Nephron progenitor cell (in vitro differentiated cells): ENCODE measurements around the gene LRRC75A.
"Not testable (repeated sequence)": the region's sequence is repeated elsewhere in the genome, so short reads cannot be mapped to it uniquely, and the experiment has no call there.

Experiments
- DNase-seq: peaks from one replicate; pipeline ENCODE4 v3.0.0; 2021
- H3K27ac Mint-ChIP-seq: 2 replicates; pipeline ENCODE4 v1.8.0; 2021; ENCODE audit warnings: mild to moderate bottlenecking, moderate library complexity, mixed read lengths
- H3K27me3 Mint-ChIP-seq: 2 replicates; pipeline ENCODE4 v1.8.0; 2021; ENCODE audit warnings: mild to moderate bottlenecking, low read depth, mixed read lengths; ENCODE audit not compliant: poor library complexity
- H3K36me3 Mint-ChIP-seq: 2 replicates; pipeline ENCODE4 v1.8.0; 2021; ENCODE audit warnings: low read depth, mixed read lengths
- H3K4me1 Mint-ChIP-seq: 2 replicates; pipeline ENCODE4 v1.8.0; 2021; ENCODE audit warnings: mixed read lengths
- H3K4me3 Mint-ChIP-seq: 2 replicates; pipeline ENCODE4 v1.8.0; 2021; ENCODE audit warnings: mild to moderate bottlenecking, moderate library complexity, mixed read lengths
- H3K9me3 Mint-ChIP-seq: 2 replicates; pipeline ENCODE4 v1.8.0; 2021; ENCODE audit warnings: mild to moderate bottlenecking, moderate library complexity, mixed read lengths
- TF ChIP-seq, protein P1 (sequence below): fragments of 200-600 bp; sonication (generic); IDR thresholded peaks from 2 replicates; pipeline ENCODE4 v1.5.0; 2021; ENCODE audit warnings: antibody characterized with exemption

Gene LRRC75A

DNA sequence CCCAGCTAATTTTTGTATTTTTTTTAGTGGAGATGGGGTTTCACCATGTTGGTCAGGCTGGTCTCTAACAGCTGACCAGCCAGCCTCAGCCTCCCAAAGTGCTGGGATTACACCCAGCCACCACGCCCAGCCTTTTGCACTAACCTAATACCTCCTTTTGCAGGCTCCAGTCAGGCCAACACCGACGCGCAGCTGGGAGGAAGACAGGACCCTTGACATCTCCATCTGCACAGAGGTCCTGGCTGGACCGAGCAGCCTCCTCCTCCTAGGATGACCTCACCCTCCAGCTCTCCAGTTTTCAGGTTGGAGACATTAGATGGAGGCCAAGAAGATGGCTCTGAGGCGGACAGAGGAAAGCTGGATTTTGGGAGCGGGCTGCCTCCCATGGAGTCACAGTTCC is 74.6 kb downstream of the LRRC75A start:
- TF ChIP-seq, protein P1, sequence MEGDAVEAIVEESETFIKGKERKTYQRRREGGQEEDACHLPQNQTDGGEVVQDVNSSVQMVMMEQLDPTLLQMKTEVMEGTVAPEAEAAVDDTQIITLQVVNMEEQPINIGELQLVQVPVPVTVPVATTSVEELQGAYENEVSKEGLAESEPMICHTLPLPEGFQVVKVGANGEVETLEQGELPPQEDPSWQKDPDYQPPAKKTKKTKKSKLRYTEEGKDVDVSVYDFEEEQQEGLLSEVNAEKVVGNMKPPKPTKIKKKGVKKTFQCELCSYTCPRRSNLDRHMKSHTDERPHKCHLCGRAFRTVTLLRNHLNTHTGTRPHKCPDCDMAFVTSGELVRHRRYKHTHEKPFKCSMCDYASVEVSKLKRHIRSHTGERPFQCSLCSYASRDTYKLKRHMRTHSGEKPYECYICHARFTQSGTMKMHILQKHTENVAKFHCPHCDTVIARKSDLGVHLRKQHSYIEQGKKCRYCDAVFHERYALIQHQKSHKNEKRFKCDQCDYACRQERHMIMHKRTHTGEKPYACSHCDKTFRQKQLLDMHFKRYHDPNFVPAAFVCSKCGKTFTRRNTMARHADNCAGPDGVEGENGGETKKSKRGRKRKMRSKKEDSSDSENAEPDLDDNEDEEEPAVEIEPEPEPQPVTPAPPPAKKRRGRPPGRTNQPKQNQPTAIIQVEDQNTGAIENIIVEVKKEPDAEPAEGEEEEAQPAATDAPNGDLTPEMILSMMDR: no peak
- Mint-ChIP-seq H3K9me3 (no peaks in the 10 kb centered on the region), H3K27ac (no peak overlapping the region), H3K36me3 (no peaks in the 10 kb centered on the region), H3K4me3 (no peak overlapping the region), H3K27me3 (peaks cover 8% of the 10 kb centered on the region), H3K4me1 (peaks cover 46% of the 10 kb centered on the region)
- no peak for DNase-seq

DNA sequence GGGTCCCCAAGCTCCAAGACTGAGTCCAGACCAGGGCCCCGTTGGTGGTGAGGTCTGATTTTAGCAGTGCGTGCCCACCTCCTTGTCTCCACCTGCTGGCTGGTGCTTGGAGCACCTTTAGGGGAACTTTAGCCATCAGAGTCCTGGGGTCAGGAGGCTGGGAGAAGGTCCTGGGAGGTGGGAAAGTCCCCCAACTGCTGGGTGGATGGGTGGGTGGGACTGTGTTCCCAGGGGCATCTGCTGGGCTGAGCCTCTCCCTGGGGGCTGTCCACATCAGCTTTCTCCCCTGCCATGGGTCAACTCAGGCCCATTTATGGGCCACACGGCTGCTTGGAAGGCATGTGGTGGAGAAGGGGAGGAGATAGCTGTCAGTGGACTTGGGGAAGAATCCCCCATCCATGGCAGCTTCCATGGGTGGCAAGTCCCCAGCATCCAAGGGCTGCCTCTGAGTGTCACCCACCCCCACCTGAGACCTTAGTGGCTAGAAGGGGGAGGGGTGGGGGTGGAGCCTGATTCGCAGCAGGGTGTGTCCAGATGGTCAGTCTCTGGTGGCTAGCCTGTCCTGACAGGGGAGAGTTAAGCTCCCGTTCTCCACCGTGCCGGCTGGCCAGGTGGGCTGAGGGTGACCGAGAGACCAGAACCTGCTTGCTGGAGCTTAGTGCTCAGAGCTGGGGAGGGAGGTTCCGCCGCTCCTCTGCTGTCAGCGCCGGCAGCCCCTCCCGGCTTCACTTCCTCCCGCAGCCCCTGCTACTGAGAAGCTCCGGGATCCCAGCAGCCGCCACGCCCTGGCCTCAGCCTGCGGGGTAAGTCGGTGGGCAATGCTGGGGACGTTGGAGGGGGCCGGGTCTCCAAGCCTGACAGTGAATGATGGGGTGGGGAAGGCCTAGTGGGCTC is 76.7 kb downstream of the LRRC75A start, which contains the start of gene TRPV2:
TRPV2 (plus strand) TSS at position 541 of the 894 bp plus-strand sequence. CDS start 2,098 bp downstream, outside the sequence.
- Mint-ChIP-seq H3K4me3 (peak within 1 kb of the TSS; percentile 52), H3K4me1 (peaks cover 46% of the 10 kb centered on the region), H3K9me3 (no peaks in the 10 kb centered on the region), H3K27ac (no peak within 1 kb of the TSS), H3K36me3 (no peaks in the 10 kb centered on the region), H3K27me3 (peaks cover 6% of the 10 kb centered on the region)
- TF ChIP-seq, protein P1: no peak
- peak; percentile 33 for DNase-seq

DNA sequence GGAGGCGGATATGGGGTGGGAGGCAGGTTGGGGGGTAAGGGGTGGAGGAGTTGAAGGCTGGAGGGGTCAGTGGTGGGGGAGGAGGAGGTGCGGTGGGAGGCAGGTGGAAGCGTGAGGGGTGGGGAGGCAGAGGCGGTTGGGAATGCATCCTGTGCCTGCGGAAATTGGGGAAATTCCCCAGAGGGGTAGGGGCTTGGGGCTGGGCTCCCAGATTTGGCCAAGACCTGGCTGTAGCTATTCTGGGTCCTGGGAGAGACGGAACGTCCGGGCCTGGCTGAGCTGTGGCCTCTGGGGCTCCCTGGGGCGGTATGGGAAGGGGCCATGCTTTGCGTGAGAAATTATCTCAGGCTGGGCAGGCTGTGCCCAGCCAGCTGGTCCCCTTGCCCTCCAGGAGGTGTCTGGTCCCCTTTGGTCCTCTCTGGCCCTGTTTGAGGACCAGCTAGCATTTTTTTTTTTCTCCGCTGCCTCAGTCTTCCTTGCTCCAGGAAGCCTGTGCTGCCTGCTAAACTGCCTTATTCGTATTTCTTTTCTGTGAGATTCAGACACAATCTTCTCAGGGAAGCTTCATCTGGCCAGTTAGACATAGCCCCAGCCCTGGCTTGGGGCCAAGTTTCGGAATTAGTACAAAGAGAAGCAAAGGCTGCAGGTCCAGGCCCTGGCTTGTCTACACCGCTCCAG is 83.9 kb downstream of the LRRC75A start:
- TF ChIP-seq, protein P1: no peak
- peak; percentile 18 for DNase-seq
- Mint-ChIP-seq H3K27me3 (peaks cover 9% of the 10 kb centered on the region), H3K36me3 (no peaks in the 10 kb centered on the region), H3K27ac (no peak overlapping the region), H3K4me1 (peaks cover 23% of the 10 kb centered on the region), H3K9me3 (no peaks in the 10 kb centered on the region), H3K4me3 (peak overlapping the region; percentile 60)

DNA sequence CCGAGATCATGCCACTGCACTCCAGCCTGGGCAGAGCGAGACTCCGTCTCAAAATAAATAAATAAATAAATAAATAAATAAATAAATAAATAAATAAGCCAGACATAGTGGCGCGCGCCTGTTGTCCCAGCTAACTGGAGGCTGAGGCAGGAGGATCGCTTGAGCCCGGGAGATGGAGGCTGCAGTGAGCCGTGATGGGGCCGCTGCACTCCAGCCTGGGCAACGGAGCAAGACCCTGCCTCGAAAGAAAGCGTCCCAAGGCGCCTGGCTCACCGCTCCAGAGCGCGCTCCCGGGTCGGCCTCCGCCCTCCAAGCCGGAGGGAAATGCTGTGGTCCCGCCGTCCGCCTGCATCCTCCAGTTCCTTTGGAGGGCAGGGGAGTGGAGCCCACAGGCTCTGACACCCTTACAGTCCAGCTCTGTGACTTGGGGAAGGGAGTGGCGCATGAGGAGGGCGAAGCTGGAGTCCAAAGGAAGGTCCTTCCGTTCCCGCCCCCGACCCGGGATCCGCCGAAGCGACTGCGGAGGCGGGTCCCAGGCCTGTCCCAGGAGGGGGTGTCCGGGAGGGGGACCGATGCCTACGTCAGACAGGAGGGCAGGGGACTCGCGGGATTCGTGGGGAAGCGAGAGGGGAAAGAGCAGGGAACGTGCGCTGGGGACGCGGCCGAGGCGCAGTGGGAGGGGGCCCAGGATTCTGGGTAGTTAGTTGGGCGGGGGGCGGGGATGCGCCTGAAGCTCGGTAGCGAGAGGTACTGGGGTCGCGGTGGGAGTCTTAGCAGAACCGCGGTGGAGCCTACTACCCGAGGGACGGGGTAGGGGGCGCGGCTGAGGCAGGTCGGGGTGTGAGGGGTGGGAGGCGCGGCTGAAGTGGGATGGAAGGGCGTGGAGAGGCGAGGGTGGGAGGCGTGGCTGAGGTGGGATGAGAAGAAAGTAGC is 85.0 kb downstream of the LRRC75A start:
- peak overlapping the region; percentile 78 for H3K4me3 Mint-ChIP-seq
- peaks cover 11% of the 10 kb centered on the region for H3K27me3 Mint-ChIP-seq
- peak; percentile 77 for DNase-seq
- H3K9me3 Mint-ChIP-seq: no peaks in the 10 kb centered on the region
- H3K36me3 Mint-ChIP-seq: no peaks in the 10 kb centered on the region
- H3K27ac Mint-ChIP-seq: no peak overlapping the region
- TF ChIP-seq, protein P1: no peak
- peaks cover 23% of the 10 kb centered on the region for H3K4me1 Mint-ChIP-seq

DNA sequence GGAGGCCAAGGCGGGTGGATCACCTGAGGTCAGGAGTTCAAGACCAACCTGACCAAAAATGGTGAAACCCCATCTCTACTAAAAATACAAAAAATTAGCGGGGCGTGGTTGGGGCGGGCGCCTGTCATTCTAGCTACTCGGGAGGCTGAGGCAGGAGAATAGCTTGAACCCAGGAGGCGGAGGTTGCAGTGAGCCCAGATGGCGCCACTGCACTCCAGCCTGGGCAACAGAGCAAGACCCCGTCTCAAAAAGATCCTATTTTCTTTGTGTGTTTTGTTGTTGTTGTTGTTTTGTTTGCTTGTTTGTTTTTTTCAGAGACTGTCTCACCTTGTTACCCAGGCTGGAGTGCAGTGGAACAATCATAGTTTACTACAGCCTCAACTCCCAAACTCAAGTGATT is 88.1 kb downstream of the LRRC75A start:
- H3K4me1 Mint-ChIP-seq: peaks cover 33% of the 10 kb centered on the region
- not testable (repeated sequence) for DNase-seq, H3K36me3 Mint-ChIP-seq, H3K9me3 Mint-ChIP-seq, H3K4me3 Mint-ChIP-seq, H3K27me3 Mint-ChIP-seq, H3K27ac Mint-ChIP-seq
